ENCODE data around the gene LHX4.

Gene LHX4

GRCh38 chr1:180241716-180242544, 11.9 kb downstream of the LHX4 start:
- H3K9ac ChIP-seq (ENCODE audit: low read length in 5 of 5), result no peak overlapping the region
- peaks cover 27 to 62% (median 49%) of the 10 kb centered on the region in 5 donors for H3K27me3 ChIP-seq (ENCODE audit: control insufficient read depth in 5 of 5, insufficient read depth in 4 of 5, low read length in 5 of 5)
- no peak overlapping the region for H3K27ac ChIP-seq (ENCODE audit: low read depth, low read length)

GRCh38 chr1:180243517-180244221, 13.6 kb downstream of the LHX4 start:
- Histone ChIP-seq H3K27ac (ENCODE audit: low read depth, low read length) (no peak overlapping the region), H3K9me3 (ENCODE audit: control insufficient read depth in 5 of 5, low read length in 5 of 5) (no peaks in the 10 kb centered on the region), H3K36me3 (ENCODE audit: control insufficient read depth in 5 of 5, insufficient read depth in 5 of 5, low read length in 5 of 5) (no peaks in the 10 kb centered on the region), H3K9ac (ENCODE audit: low read length in 5 of 5) (no peak overlapping the region), H3K4me1 (ENCODE audit: control insufficient read depth in 5 of 5, insufficient read depth in 5 of 5, low read length in 5 of 5) (no peaks in the 10 kb centered on the region), H3K4me3 (ENCODE audit: low read depth in 1 of 5, low read length in 5 of 5) (no peak overlapping the region), H3K27me3 (ENCODE audit: control insufficient read depth in 5 of 5, insufficient read depth in 4 of 5, low read length in 5 of 5) (peaks cover 22 to 46% (median 34%) of the 10 kb centered on the region in 5 donors)

More at GRCh38 chr1:180241716-180242544, 11.9 kb downstream of the LHX4 start:
- Histone ChIP-seq H3K4me3 (ENCODE audit: low read depth in 1 of 5, low read length in 5 of 5) (no peak overlapping the region), H3K9me3 (ENCODE audit: control insufficient read depth in 5 of 5, low read length in 5 of 5) (no peaks in the 10 kb centered on the region), H3K36me3 (ENCODE audit: control insufficient read depth in 5 of 5, insufficient read depth in 5 of 5, low read length in 5 of 5) (no peaks in the 10 kb centered on the region), H3K4me1 (ENCODE audit: control insufficient read depth in 5 of 5, insufficient read depth in 5 of 5, low read length in 5 of 5) (no peaks in the 10 kb centered on the region)

- H3K36me3 ChIP-seq (ENCODE audit: control insufficient read depth in 5 of 5, insufficient read depth in 5 of 5, low read length in 5 of 5), result no peaks in the 10 kb centered on the region
- no peak overlapping the region for H3K4me3 ChIP-seq (ENCODE audit: low read depth in 1 of 5, low read length in 5 of 5)
- H3K9me3 ChIP-seq (ENCODE audit: control insufficient read depth in 5 of 5, low read length in 5 of 5), result no peaks in the 10 kb centered on the region
- no peak overlapping the region for H3K9ac ChIP-seq (ENCODE audit: low read length in 5 of 5)
- H3K27ac ChIP-seq (ENCODE audit: low read depth, low read length), result no peak overlapping the region
- no peaks in the 10 kb centered on the region for H3K4me1 ChIP-seq (ENCODE audit: control insufficient read depth in 5 of 5, insufficient read depth in 5 of 5, low read length in 5 of 5)
- peaks cover 12 to 37% (median 24%) of the 10 kb centered on the region in 5 donors for H3K27me3 ChIP-seq (ENCODE audit: control insufficient read depth in 5 of 5, insufficient read depth in 4 of 5, low read length in 5 of 5)
Measured at GRCh38 chr1:180244840-180245239, 14.8 kb downstream of the LHX4 start.

- no peak overlapping the region for H3K27ac ChIP-seq (ENCODE audit: low read depth, low read length)
- H3K36me3 ChIP-seq (ENCODE audit: control insufficient read depth in 5 of 5, insufficient read depth in 5 of 5, low read length in 5 of 5), result no peaks in the 10 kb centered on the region
- H3K9ac ChIP-seq (ENCODE audit: low read length in 5 of 5), result no peak overlapping the region
- H3K4me1 ChIP-seq (ENCODE audit: control insufficient read depth in 5 of 5, insufficient read depth in 5 of 5, low read length in 5 of 5), result no peaks in the 10 kb centered on the region
- H3K4me3 ChIP-seq (ENCODE audit: low read depth in 1 of 5, low read length in 5 of 5), result no peak overlapping the region
- no peaks in the 10 kb centered on the region for H3K9me3 ChIP-seq (ENCODE audit: control insufficient read depth in 5 of 5, low read length in 5 of 5)
- H3K27me3 ChIP-seq (ENCODE audit: control insufficient read depth in 5 of 5, insufficient read depth in 4 of 5, low read length in 5 of 5), result peaks cover 4 to 28% (median 23%) of the 10 kb centered on the region in 5 donors
Measured at GRCh38 chr1:180246579-180246978, 16.5 kb downstream of the LHX4 start.

- Histone ChIP-seq H3K36me3 (ENCODE audit: control insufficient read depth in 5 of 5, insufficient read depth in 5 of 5, low read length in 5 of 5) (no peaks in the 10 kb centered on the region), H3K4me3 (ENCODE audit: low read depth in 1 of 5, low read length in 5 of 5) (no peak overlapping the region), H3K9ac (ENCODE audit: low read length in 5 of 5) (no peak overlapping the region), H3K27me3 (ENCODE audit: control insufficient read depth in 5 of 5, insufficient read depth in 4 of 5, low read length in 5 of 5) (peaks cover 4 to 31% (median 23%) of the 10 kb centered on the region in 5 donors), H3K9me3 (ENCODE audit: control insufficient read depth in 5 of 5, low read length in 5 of 5) (no peaks in the 10 kb centered on the region), H3K4me1 (ENCODE audit: control insufficient read depth in 5 of 5, insufficient read depth in 5 of 5, low read length in 5 of 5) (no peaks in the 10 kb centered on the region), H3K27ac (ENCODE audit: low read depth, low read length) (no peak overlapping the region)
Measured at GRCh38 chr1:180247061-180247460, 17.0 kb downstream of the LHX4 start.

GRCh38 chr1:180247580-180247979, 17.5 kb downstream of the LHX4 start:
- Histone ChIP-seq H3K27ac (ENCODE audit: low read depth, low read length) (no peak overlapping the region), H3K4me1 (ENCODE audit: control insufficient read depth in 5 of 5, insufficient read depth in 5 of 5, low read length in 5 of 5) (no peaks in the 10 kb centered on the region), H3K4me3 (ENCODE audit: low read depth in 1 of 5, low read length in 5 of 5) (no peak overlapping the region), H3K9ac (ENCODE audit: low read length in 5 of 5) (no peak overlapping the region), H3K27me3 (ENCODE audit: control insufficient read depth in 5 of 5, insufficient read depth in 4 of 5, low read length in 5 of 5) (peaks cover 4 to 33% (median 21%) of the 10 kb centered on the region in 5 donors), H3K36me3 (ENCODE audit: control insufficient read depth in 5 of 5, insufficient read depth in 5 of 5, low read length in 5 of 5) (no peaks in the 10 kb centered on the region), H3K9me3 (ENCODE audit: control insufficient read depth in 5 of 5, low read length in 5 of 5) (no peaks in the 10 kb centered on the region)

GRCh38 chr1:180248176-180248575, 18.1 kb downstream of the LHX4 start:
- Histone ChIP-seq H3K4me3 (ENCODE audit: low read depth in 1 of 5, low read length in 5 of 5) (no peak overlapping the region), H3K4me1 (ENCODE audit: control insufficient read depth in 5 of 5, insufficient read depth in 5 of 5, low read length in 5 of 5) (no peaks in the 10 kb centered on the region), H3K27me3 (ENCODE audit: control insufficient read depth in 5 of 5, insufficient read depth in 4 of 5, low read length in 5 of 5) (peaks cover 4 to 36% (median 19%) of the 10 kb centered on the region in 5 donors), H3K27ac (ENCODE audit: low read depth, low read length) (no peak overlapping the region), H3K9ac (ENCODE audit: low read length in 5 of 5) (no peak overlapping the region), H3K36me3 (ENCODE audit: control insufficient read depth in 5 of 5, insufficient read depth in 5 of 5, low read length in 5 of 5) (no peaks in the 10 kb centered on the region), H3K9me3 (ENCODE audit: control insufficient read depth in 5 of 5, low read length in 5 of 5) (no peaks in the 10 kb centered on the region)

GRCh38 chr1:180248731-180249681, 18.9 kb downstream of the LHX4 start:
- H3K9ac ChIP-seq (ENCODE audit: low read length in 5 of 5), result no peak overlapping the region
- no peak overlapping the region for H3K27ac ChIP-seq (ENCODE audit: low read depth, low read length)
- H3K4me3 ChIP-seq (ENCODE audit: low read depth in 1 of 5, low read length in 5 of 5), result no peak overlapping the region
- H3K9me3 ChIP-seq (ENCODE audit: control insufficient read depth in 5 of 5, low read length in 5 of 5), result no peaks in the 10 kb centered on the region
- peaks cover 10 to 40% (median 15%) of the 10 kb centered on the region in 5 donors for H3K27me3 ChIP-seq (ENCODE audit: control insufficient read depth in 5 of 5, insufficient read depth in 4 of 5, low read length in 5 of 5)
- no peaks in the 10 kb centered on the region for H3K36me3 ChIP-seq (ENCODE audit: control insufficient read depth in 5 of 5, insufficient read depth in 5 of 5, low read length in 5 of 5)
- no peaks in the 10 kb centered on the region for H3K4me1 ChIP-seq (ENCODE audit: control insufficient read depth in 5 of 5, insufficient read depth in 5 of 5, low read length in 5 of 5)

GRCh38 chr1:180249725-180250498, 19.8 kb downstream of the LHX4 start:
- no peak overlapping the region for H3K9ac ChIP-seq (ENCODE audit: low read length in 5 of 5)
- H3K27me3 ChIP-seq (ENCODE audit: control insufficient read depth in 5 of 5, insufficient read depth in 4 of 5, low read length in 5 of 5), result peaks cover 7 to 41% (median 14%) of the 10 kb centered on the region in 5 donors
- H3K4me3 ChIP-seq (ENCODE audit: low read depth in 1 of 5, low read length in 5 of 5), result no peak overlapping the region
- no peaks in the 10 kb centered on the region for H3K9me3 ChIP-seq (ENCODE audit: control insufficient read depth in 5 of 5, low read length in 5 of 5)
- H3K36me3 ChIP-seq (ENCODE audit: control insufficient read depth in 5 of 5, insufficient read depth in 5 of 5, low read length in 5 of 5), result no peaks in the 10 kb centered on the region
- H3K27ac ChIP-seq (ENCODE audit: low read depth, low read length), result no peak overlapping the region
- H3K4me1 ChIP-seq (ENCODE audit: control insufficient read depth in 5 of 5, insufficient read depth in 5 of 5, low read length in 5 of 5), result no peaks in the 10 kb centered on the region
